WI38 (cell line): ENCODE results near the gene SH3RF3.

ENCODE experiments used
- H3K4me3 ChIP-seq: 2 replicates; pipeline ENCODE4 v1.5.1; 2011; ENCODE audit warnings: low read depth, mild to moderate bottlenecking, control low read depth, low read length
- CTCF ChIP-seq: IDR thresholded peaks from 2 replicates; pipeline ENCODE4 v1.5.1; 2012; ENCODE audit warnings: low read depth, mild to moderate bottlenecking, control low read depth, low read length

The SH3RF3 gene

DNA sequence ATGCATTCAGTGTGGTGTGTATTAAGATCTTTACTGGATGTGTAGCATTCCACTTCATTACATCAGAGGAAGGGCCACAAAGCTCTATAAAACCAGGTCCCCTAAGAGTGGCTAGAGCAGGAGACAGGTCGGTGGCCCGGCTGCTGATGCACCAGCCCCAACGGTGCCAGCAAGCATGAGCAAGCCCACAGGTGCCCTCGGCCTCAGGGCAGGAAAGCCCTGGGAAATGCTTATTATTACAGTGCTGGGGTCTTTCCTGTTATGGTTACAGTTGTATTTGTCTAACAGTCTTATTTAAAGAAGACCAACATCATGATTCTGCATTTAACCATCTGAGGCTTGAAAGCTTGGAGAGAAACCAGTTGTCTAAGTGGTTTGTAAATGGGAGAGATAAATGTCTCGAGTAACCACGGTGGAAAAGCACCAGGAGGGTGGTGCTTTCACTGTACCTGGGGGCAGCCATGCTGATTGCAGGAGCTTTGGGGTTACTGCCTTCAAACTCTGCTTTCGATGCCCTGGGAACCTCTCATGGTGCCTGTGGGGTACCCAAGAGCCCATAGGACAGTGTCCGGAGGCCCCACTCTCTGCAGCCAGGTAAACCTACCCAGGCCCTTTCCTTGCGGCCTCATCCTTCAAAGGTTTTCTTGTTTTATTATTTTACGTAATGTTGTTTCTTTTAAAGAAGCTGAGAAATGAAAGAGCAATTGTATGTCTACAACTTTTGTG is 133.1 kb downstream of the SH3RF3 start:
- TF ChIP-seq CTCF = no peak
- H3K4me3 ChIP-seq = no peak overlapping the region

DNA sequence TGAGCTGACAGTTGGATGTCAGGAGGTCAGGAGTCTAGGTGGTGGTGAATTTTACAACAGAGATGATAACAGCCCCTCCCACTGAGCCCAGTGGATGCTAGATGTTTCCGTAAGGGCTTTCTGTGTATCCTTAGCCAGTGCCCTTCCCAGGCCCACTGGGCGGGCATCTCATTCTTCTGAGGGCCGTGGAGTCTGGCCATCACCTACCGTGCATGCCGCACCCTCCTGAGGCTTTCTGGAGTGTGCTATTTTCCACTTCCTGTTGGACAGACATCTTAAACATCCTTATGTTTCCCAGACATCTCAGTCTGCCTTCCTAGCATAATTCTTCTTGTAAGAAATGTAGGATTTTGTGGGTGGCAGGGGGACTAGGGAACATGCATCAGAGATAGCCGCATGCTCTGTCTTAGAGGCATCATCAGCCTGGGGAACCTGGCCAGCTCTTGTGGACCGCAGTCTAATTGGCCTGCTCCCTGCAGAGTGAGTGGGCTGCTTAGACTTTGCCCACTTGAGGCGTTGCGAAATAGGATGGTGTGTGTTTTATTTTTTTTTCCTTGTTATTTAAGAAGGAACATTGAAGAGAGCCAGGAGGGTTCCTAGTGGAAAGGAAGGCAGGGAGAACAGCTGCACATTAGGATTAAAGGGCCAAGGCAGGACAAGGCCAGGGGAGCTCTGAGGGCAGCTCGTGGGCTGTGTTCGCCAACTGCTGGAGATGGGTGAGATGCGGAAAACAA is 135.8 kb downstream of the SH3RF3 start:
- TF ChIP-seq CTCF = no peak
- no peak overlapping the region for H3K4me3 ChIP-seq

DNA sequence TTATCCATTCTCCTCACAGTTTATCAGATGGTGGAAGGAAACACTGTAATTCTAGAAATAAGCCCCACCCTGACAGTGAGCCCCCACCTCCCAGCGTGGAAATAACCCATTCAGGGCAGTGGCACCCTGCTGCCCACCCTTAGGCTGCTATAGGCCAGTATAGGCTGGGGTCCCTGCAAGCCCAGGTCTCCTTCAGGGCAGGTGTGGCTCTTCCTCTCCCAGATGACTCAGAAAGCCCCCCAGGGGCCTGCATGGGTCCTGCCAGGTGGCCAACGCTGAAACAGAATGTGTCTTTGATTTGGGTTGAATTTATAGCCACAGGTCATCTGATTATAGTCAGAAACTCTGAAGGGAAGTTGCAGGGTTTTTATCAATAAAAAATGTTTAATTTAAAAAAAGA is 136.4 kb downstream of the SH3RF3 start:
- no peak overlapping the region for H3K4me3 ChIP-seq
- TF ChIP-seq CTCF = no peak

- TF ChIP-seq CTCF = no peak
- H3K4me3 ChIP-seq = no peak overlapping the region
Observed at GRCh38 chr2:109265953-109266352, 136.9 kb downstream of the SH3RF3 start.

DNA sequence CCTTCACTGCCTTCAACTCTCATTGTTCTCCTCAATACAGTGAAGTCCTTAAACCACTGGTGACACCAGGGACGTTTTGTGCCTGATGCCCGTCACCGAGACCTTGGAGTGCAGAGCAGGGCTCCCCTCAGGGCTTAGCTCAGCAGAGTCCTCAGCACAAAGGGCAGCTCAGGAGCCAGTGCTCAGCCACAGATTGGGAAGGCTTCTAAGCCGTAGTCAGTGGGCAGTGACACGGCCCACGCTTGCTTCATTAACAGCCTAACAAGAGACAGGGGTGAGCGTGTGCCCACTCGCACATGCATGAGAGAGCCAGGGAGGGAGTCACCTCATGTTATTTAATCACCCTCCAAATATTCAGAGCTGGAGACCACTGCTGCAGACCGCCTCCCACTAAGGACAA is 137.5 kb downstream of the SH3RF3 start:
- TF ChIP-seq CTCF = no peak
- no peak overlapping the region for H3K4me3 ChIP-seq

GRCh38 chr2:109266998-109267854 is 138.2 kb downstream of the SH3RF3 start:
- no peak overlapping the region for H3K4me3 ChIP-seq
- TF ChIP-seq CTCF = no peak
